H9 (cell line): ENCODE measurements around the gene DOCK11. TPM values are rescaled to one million over a fixed set of nuclear protein-coding genes. Genes with fewer than 3 reads are reported as not detected.
A peak's percentile ranks its signal among the peaks of the same experiment; 100 is the strongest.

Source experiments
- DNase-seq: peaks from one replicate; pipeline ENCODE4 v3.0.0-alpha.2; 2017
- H2AFZ ChIP-seq: one replicate; pipeline ENCODE4 v1.6.1; 2013; ENCODE audit warnings: mild to moderate bottlenecking, low read length, control low read depth, moderate library complexity
- H2AK5ac ChIP-seq: 2 replicates; pipeline ENCODE4 v1.6.1; 2013; ENCODE audit warnings: low read length, control low read depth, mixed read lengths; ENCODE audit not compliant: insufficient read length
- H2BK120ac ChIP-seq: one replicate; pipeline ENCODE4 v1.6.1; 2013; ENCODE audit warnings: low read depth, mild to moderate bottlenecking, low read length, control low read depth, inconsistent platforms; ENCODE audit not compliant: poor library complexity, severe bottlenecking
- H2BK12ac ChIP-seq: 2 replicates; pipeline ENCODE4 v1.6.1; 2013; ENCODE audit warnings: low read length, control low read depth, mixed read lengths, low read depth; ENCODE audit not compliant: insufficient read length
- H2BK15ac ChIP-seq: 2 replicates; pipeline ENCODE4 v1.6.1; 2013; ENCODE audit warnings: low read depth, low read length, control low read depth
- H2BK20ac ChIP-seq: one replicate; pipeline ENCODE4 v1.6.1; 2013; ENCODE audit warnings: low read depth, mild to moderate bottlenecking, low read length, control low read depth, inconsistent platforms; ENCODE audit not compliant: poor library complexity, severe bottlenecking
- H2BK5ac ChIP-seq: 2 replicates; pipeline ENCODE4 v1.6.1; 2013; ENCODE audit warnings: low read length, control low read depth, mixed read lengths; ENCODE audit not compliant: insufficient read length
- H3K14ac ChIP-seq: 2 replicates; pipeline ENCODE4 v1.6.1; 2013; ENCODE audit warnings: low read length, control low read depth; ENCODE audit not compliant: insufficient read depth
- H3K18ac ChIP-seq: 2 replicates; pipeline ENCODE4 v1.6.1; 2013; ENCODE audit warnings: low read depth, mild to moderate bottlenecking, mixed read lengths, low read length, control low read depth; ENCODE audit not compliant: insufficient read length
- H3K23ac ChIP-seq: 2 replicates; pipeline ENCODE4 v1.6.1; 2013; ENCODE audit warnings: low read length, control low read depth, mixed read lengths, low read depth; ENCODE audit not compliant: insufficient read length
- H3K23me2 ChIP-seq: 2 replicates; pipeline ENCODE4 v1.6.1; 2013; ENCODE audit warnings: low read depth, mild to moderate bottlenecking, mixed read lengths, low read length, control low read depth; ENCODE audit not compliant: insufficient read length, poor library complexity, severe bottlenecking
- H3K27ac ChIP-seq: 2 replicates; pipeline ENCODE4 v1.5.1; 2013; ENCODE audit warnings: low read length, control low read depth, mixed read lengths, low read depth; ENCODE audit not compliant: insufficient read length
- H3K27me3 ChIP-seq: 2 replicates; pipeline ENCODE4 v1.6.1; 2013; ENCODE audit warnings: low read length, control low read depth, inconsistent platforms; ENCODE audit not compliant: insufficient read depth
- H3K4ac ChIP-seq: 2 replicates; pipeline ENCODE4 v1.6.1; 2013; ENCODE audit warnings: low read depth, mild to moderate bottlenecking, control low read depth, inconsistent platforms, low read length, moderate library complexity
- H3K4me1 ChIP-seq: 2 replicates; pipeline ENCODE4 v1.6.1; 2013; ENCODE audit warnings: low read length, control low read depth, inconsistent platforms; ENCODE audit not compliant: insufficient read depth
- H3K4me2 ChIP-seq: 2 replicates; pipeline ENCODE4 v1.6.1; 2013; ENCODE audit warnings: low read length, control low read depth, mixed read lengths; ENCODE audit not compliant: insufficient read length, insufficient read depth
- H3K56ac ChIP-seq: 2 replicates; pipeline ENCODE4 v1.6.1; 2013; ENCODE audit warnings: low read depth, mild to moderate bottlenecking, mixed read lengths, low read length, control low read depth; ENCODE audit not compliant: insufficient read length
- H3K79me1 ChIP-seq: 2 replicates; pipeline ENCODE4 v1.6.1; 2013; ENCODE audit warnings: low read depth, mild to moderate bottlenecking, moderate library complexity, low read length, control low read depth, inconsistent platforms; ENCODE audit not compliant: insufficient read depth, poor library complexity, severe bottlenecking
- H3K79me2 ChIP-seq: 2 replicates; pipeline ENCODE4 v1.6.1; 2013; ENCODE audit warnings: low read length, control low read depth, inconsistent platforms; ENCODE audit not compliant: insufficient read depth
- H3K9ac ChIP-seq: 2 replicates; pipeline ENCODE4 v1.6.1; 2013; ENCODE audit warnings: low read length, control low read depth, mixed read lengths; ENCODE audit not compliant: insufficient read length; ENCODE audit errors: extremely low read depth
- H3K9me3 ChIP-seq: one replicate; pipeline ENCODE4 v1.6.1; 2013; ENCODE audit warnings: low read depth, low read length, inconsistent platforms; ENCODE audit not compliant: control insufficient read depth
- H3T11ph ChIP-seq: one replicate; pipeline ENCODE4 v1.6.1; 2013; ENCODE audit warnings: mild to moderate bottlenecking, low read length, control low read depth, inconsistent platforms
- H4K20me1 ChIP-seq: one replicate; pipeline ENCODE4 v1.6.1; 2013; ENCODE audit not compliant: control insufficient read depth, insufficient read length, insufficient read depth
- H4K5ac ChIP-seq: 2 replicates; pipeline ENCODE4 v1.6.1; 2013; ENCODE audit warnings: low read depth, mild to moderate bottlenecking, mixed read lengths, low read length, control low read depth; ENCODE audit not compliant: insufficient read length
- H4K8ac ChIP-seq: replicated peaks from 2 replicates; pipeline ENCODE4 v1.6.1; 2013; ENCODE audit warnings: low read length, control low read depth, mixed read lengths, low read depth; ENCODE audit not compliant: insufficient read length
- H4K91ac ChIP-seq: 2 replicates; pipeline ENCODE4 v1.6.1; 2013; ENCODE audit warnings: low read depth, mild to moderate bottlenecking, moderate library complexity, mixed read lengths, low read length, control low read depth; ENCODE audit not compliant: insufficient read length
- H3K27ac Mint-ChIP-seq, 3 experiments: 2 replicates in 2 of 3; 3 replicates in 1 of 3; pipeline ENCODE4 v1.8.0; 2020 to 2021; ENCODE audit warnings: mixed read lengths in 3 of 3, mild to moderate bottlenecking in 1 of 3, moderate library complexity in 1 of 3
- H3K27me3 Mint-ChIP-seq: 2 replicates; pipeline ENCODE4 v1.8.0; 2021; ENCODE audit warnings: low read depth, mild to moderate bottlenecking, moderate library complexity, mixed read lengths
- H3K36me3 Mint-ChIP-seq, 3 experiments: 2 replicates in 2 of 3; 3 replicates in 1 of 3; pipeline ENCODE4 v1.8.0; 2020 to 2021; ENCODE audit warnings: low read depth in 3 of 3, mixed read lengths in 3 of 3; ENCODE audit not compliant: insufficient read depth in 1 of 3
- H3K4me1 Mint-ChIP-seq, 2 experiments: 2 replicates each; pipeline ENCODE4 v1.8.0; 2020; ENCODE audit warnings: mixed read lengths in 2 of 2
- H3K4me3 Mint-ChIP-seq, 2 experiments: 2 replicates in 1 of 2; 3 replicates in 1 of 2; pipeline ENCODE4 v1.8.0; 2020 to 2021; ENCODE audit warnings: mild to moderate bottlenecking in 2 of 2, mixed read lengths in 2 of 2, moderate library complexity in 1 of 2
- H3K9me3 Mint-ChIP-seq, 2 experiments: 2 replicates in 1 of 2; 3 replicates in 1 of 2; pipeline ENCODE4 v1.8.0; 2020; ENCODE audit warnings: mild to moderate bottlenecking in 2 of 2, mixed read lengths in 2 of 2, moderate library complexity in 1 of 2
- WGBS: extraction: QIAGEN DNeasy Blood & Tissue Kit; methylation state at CpG from one replicate; pipeline ENCODE4 v1.1.7; 2013; ENCODE audit warnings: missing lambda C conversion rate, low lambda C conversion rate, mixed read lengths; ENCODE audit not compliant: insufficient read length; ENCODE audit errors: extremely low coverage; 5-methylcytosine and 5-hydroxymethylcytosine counted together
- total RNA-seq: library from RNA; stranded (reverse); gene quantifications from 2 replicates; pipeline ENCODE4 v1.2.1, GENCODE V29; 2021
- TF ChIP-seq, protein P1 (sequence below): fragments of 200-600 bp; sonication (generic); conservative IDR thresholded peaks from 3 replicates; pipeline ENCODE4 v1.8.0; 2021; ENCODE audit warnings: antibody characterized with exemption, mild to moderate bottlenecking

Gene DOCK11
- total RNA-seq, 1 experiment from 2014 or later, result 6.2 TPM

DNA sequence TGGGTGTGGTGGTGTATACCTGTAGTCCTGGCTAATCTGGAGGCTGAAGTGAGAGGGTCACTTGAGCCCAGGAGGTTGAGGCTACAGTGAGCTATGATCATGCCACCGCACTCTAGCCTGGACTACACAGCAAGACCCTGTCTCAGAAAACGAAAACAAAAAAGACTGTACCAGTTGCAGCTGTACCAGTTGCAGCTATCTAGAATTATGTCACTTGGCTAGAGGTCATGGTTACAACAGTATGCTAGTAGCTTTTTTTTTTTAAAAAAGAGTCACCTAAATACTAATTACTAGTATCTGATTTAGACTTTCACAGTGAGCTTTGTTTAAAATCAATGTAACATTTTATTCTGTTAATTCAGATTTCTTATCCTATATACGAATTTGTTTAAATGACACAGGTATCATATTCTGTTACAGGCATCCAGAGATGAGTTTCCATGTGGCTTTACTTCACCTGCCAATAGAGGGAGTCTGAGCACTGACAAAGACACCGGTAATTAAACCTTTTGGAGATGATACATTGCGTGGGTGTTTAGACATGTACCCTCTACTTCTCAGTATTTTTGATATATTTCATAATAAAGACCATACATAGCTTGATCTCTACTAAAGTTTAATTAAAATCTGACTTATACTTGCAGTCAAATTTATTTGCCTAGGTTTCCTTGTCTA, 131.6 kb downstream of the DOCK11 start:
- no peak overlapping the region for H2BK15ac ChIP-seq
- DNase-seq, result no peak

More for the DNA sequence above, 131.6 kb downstream of the DOCK11 start:
- Mint-ChIP-seq H3K36me3 (peaks cover 3 to 9% (median 6%) of the 10 kb centered on the region in 3 experiments; a peak in 5 of 7 replicates), H3K4me1 (no peaks in the 10 kb centered on the region), H3K27ac (no peak overlapping the region), H3K9me3 (peaks cover 1 to 31% of the 10 kb centered on the region in 2 experiments; a peak in 2 of 5 replicates), H3K27me3 (no peaks in the 10 kb centered on the region), H3K4me3 (no peak overlapping the region)
- TF ChIP-seq, protein P1, sequence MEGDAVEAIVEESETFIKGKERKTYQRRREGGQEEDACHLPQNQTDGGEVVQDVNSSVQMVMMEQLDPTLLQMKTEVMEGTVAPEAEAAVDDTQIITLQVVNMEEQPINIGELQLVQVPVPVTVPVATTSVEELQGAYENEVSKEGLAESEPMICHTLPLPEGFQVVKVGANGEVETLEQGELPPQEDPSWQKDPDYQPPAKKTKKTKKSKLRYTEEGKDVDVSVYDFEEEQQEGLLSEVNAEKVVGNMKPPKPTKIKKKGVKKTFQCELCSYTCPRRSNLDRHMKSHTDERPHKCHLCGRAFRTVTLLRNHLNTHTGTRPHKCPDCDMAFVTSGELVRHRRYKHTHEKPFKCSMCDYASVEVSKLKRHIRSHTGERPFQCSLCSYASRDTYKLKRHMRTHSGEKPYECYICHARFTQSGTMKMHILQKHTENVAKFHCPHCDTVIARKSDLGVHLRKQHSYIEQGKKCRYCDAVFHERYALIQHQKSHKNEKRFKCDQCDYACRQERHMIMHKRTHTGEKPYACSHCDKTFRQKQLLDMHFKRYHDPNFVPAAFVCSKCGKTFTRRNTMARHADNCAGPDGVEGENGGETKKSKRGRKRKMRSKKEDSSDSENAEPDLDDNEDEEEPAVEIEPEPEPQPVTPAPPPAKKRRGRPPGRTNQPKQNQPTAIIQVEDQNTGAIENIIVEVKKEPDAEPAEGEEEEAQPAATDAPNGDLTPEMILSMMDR, result peak; percentile 62
- H4K20me1 ChIP-seq, result no peaks in the 10 kb centered on the region
- H3K23me2 ChIP-seq, result no peaks in the 10 kb centered on the region
- no peak overlapping the region for H3K56ac ChIP-seq
- H2BK12ac ChIP-seq, result no peak overlapping the region
- no peak overlapping the region for H4K8ac ChIP-seq
- no peak overlapping the region for H3K27ac ChIP-seq
- H2AFZ ChIP-seq, result no peak overlapping the region
- no peaks in the 10 kb centered on the region for H3K79me2 ChIP-seq
- no peak overlapping the region for H3K18ac ChIP-seq
- no peak overlapping the region for H2AK5ac ChIP-seq
- H3K23ac ChIP-seq, result no peak overlapping the region
- WGBS, result no CpG with 5 or more reads among the region's 5 CpGs
- H3K27me3 ChIP-seq, result no peaks in the 10 kb centered on the region
- peaks cover 16% of the 10 kb centered on the region for H3K9me3 ChIP-seq
- no peak overlapping the region for H2BK120ac ChIP-seq
- no peak overlapping the region for H3K14ac ChIP-seq
- H4K91ac ChIP-seq, result no peak overlapping the region
- no peak overlapping the region for H2BK20ac ChIP-seq
- no peak overlapping the region for H3K4ac ChIP-seq
- no peak overlapping the region for H2BK5ac ChIP-seq
- no peak overlapping the region for H3T11ph ChIP-seq
- H3K9ac ChIP-seq, result no peak overlapping the region
- H4K5ac ChIP-seq, result no peak overlapping the region
- H3K4me2 ChIP-seq, result no peak overlapping the region
- no peaks in the 10 kb centered on the region for H3K4me1 ChIP-seq
- H3K79me1 ChIP-seq, result no peaks in the 10 kb centered on the region
